ENCODE data around the gene PCDHB9.
"Not testable (repeated sequence)": the region's sequence is repeated elsewhere in the genome, so short reads cannot be mapped to it uniquely, and the experiment has no call there.

DNA sequence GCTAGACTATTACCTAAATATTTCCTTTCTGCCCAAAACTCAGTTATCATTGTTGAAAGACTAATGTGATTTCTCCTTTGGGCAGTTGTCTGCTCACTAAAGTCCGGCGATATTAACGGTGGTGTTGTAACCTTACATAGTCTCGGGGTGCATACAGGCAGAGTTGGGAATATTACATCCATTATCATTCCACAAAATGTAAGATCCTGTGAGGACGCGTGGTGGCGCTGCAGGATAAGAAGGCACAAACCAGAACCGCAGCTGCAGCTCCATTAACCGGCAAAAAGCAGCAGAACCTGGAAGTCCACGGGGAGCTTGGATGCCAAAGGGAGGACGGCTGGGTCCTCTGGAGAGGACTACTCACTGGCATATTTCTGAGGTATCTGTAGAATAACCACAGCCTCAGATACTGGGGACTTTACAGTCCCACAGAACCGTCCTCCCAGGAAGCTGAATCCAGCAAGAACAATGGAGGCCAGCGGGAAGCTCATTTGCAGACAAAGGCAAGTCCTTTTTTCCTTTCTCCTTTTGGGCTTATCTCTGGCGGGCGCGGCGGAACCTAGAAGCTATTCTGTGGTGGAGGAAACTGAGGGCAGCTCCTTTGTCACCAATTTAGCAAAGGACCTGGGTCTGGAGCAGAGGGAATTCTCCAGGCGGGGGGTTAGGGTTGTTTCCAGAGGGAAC, 26.8 kb downstream of the PCDHB9 start, which contains the start of gene PCDHB13:
- not testable (repeated sequence) for TF ChIP-seq YY1 (IDR thresholded peaks at IDR 0.05; ENCODE audit: insufficient read depth, insufficient read length); ZNF274 (IDR thresholded peaks at IDR 0.05; ENCODE audit: low read depth, low read length)

Measured in NT2/D1 (cell line).